Measurements from ENCODE around the gene TGIF2. TPM values are rescaled to one million over a fixed set of nuclear protein-coding genes. Genes with fewer than 3 reads are reported as not detected.
"Not testable (repeated sequence)": the region's sequence is repeated elsewhere in the genome, so short reads cannot be mapped to it uniquely, and the experiment has no call there.

The TGIF2 gene
- polyA plus RNA-seq, 3 donors = 60.7 to 66.4 (median 65.5) TPM

DNA sequence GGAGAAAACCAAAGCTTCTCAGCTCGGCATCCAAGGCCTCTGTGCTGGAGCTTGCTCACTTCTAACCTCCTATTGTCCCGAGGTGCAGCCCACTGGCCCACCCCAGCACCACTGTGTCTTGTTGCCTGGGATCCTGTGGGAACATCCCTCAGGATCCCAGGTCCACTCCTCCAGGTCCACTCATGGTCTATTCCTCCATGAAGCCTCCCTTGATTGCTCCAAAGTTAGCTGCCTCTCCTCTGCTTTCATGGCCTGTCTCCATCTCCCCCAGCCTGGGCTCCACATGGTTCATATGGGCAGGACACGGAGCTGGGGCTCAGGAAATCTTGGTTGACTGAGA is 58.7 kb downstream of the TGIF2 start:
- no peak for DNase-seq (ENCODE audit: extremely low read depth in 1 of 11, low read depth in 9 of 11, low spot score in 4 of 11)

DNA sequence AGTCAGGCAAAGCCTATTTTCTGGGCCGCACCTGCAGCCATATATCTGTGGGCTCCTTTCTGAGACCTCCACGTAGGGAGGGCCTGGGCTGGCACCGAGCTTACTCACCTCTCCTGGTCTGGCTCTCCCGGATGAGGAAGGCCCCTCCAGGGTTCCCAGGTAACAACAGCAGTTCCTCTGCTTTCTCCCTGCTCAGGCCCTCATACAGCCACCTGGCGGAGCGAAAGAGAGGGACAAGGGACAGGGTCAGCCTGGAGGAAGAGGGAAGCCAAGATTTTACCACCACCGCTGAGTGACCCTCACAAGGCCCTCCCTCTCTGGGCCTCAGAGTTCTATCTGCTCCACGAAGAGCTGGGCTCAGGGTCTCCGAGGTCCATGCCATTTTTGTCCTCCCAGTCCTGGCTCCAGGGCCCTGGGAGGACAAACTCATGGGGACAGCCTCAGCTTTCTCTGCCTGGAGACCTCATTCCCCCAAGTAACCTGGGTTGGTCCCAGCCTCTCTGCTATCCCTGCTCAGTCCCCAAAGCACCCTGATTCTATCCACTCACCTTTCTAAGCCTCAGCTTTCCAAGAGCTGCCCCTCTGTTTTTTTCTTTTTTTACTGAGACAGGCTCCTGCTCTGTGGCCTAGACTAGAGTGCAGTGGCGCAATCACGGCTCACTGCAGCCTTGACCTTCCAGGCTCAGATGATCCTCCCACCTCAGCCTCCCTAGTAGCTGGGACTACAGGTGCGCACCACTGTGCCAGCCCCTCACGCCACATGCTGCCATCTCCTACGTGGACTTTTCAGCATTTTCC is 59.3 kb downstream of the TGIF2 start:
- DNase-seq (ENCODE audit: extremely low read depth in 1 of 11, low read depth in 9 of 11, low spot score in 4 of 11) = no peak

GRCh38 chr20:36633285-36633772 is 59.9 kb downstream of the TGIF2 start:
- no peak for DNase-seq (ENCODE audit: extremely low read depth in 1 of 11, low read depth in 9 of 11, low spot score in 4 of 11)

DNA sequence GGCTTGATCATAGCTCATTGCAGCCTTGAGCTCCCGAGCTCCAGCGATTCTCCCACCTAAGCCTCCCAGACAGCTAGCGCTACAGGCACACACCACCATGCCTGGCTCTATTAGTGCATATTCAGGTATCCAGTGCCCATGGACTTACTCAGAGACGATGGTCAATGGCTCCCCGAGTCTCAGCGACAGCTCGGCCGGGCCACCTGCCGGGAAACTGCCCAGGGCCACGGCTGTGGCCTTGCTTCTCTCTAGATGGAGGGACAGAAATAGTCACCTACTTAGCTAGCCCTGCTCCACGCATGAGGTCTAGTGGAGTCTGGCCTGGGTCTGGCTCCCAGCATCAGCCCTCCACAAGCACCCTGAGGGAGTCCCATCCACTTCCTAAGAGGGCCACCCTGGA is 60.9 kb downstream of the TGIF2 start:
- DNase-seq (ENCODE audit: extremely low read depth in 1 of 11, low read depth in 9 of 11, low spot score in 4 of 11) = no peak

DNA sequence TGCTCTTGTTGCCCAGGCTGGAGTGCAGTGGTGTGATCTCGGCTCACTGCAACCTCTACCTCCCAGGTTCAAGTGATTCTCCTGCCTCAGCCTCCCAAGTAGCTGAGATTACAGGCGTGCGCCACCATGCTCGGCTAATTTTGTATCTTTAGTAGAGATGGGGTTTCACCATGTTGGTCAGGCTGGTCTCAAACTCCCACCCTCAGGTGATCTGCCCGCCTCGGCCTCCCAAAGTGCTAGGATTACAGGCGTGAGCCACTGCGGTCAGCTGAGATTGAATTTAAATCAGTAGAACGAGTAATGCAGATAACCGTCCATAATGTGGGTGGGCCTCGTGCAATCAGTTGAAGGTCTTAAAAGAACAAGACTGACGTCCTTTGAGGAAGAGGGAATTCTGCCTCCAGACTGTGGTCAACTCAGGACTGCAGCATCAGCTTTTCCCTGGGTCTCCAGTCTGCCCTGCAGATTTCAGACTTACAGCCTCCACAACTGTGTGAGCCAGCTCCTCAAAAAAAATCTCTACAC is 65.5 kb downstream of the TGIF2 start:
- DNase-seq (ENCODE audit: extremely low read depth in 1 of 11, low read depth in 9 of 11, low spot score in 4 of 11) = not testable (repeated sequence)

DNA sequence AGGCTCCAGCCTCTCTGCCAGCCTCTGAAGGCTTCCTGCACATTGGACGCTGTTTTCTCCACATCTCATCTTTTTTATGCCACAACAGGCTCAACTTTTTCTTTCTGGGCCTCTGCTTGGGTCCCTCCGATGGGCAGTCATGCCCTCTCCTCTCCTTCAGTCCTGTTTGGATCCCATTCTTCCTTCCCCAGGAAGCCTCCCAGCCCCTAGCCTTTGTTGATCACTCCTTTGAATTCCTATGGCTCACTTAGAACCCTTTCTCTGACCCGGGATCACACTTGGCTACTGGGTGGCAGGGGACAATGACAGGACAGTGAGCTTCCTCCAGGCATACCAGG is 68.1 kb downstream of the TGIF2 start:
- no peak for DNase-seq (ENCODE audit: extremely low read depth in 1 of 11, low read depth in 9 of 11, low spot score in 4 of 11)

- DNase-seq (ENCODE audit: extremely low read depth in 1 of 11, low read depth in 9 of 11, low spot score in 4 of 11) = no peak
Measured at GRCh38 chr20:36642136-36642535, 68.7 kb downstream of the TGIF2 start.

Other genes starting within 250 kb of the TGIF2 start
- 100 to 1,000 TPM; 195 to 247 (median 220) TPM for gene MYL9, start 32.1 kb upstream of the TGIF2 start, polyA plus RNA-seq (ENCODE audit: insufficient read length in 3 of 3)
- gene RAB5IF, start 32.2 kb downstream of the TGIF2 start, polyA plus RNA-seq (ENCODE audit: insufficient read length in 3 of 3) = 10 to 100 TPM; 55.5 to 67.2 (median 62.4) TPM
- under 1 TPM; 0.53 to 0.62 (median 0.55) TPM for gene SLA2, start 72.6 kb downstream of the TGIF2 start, polyA plus RNA-seq (ENCODE audit: insufficient read length in 3 of 3)
- gene NDRG3, start 172.5 kb downstream of the TGIF2 start, polyA plus RNA-seq (ENCODE audit: insufficient read length in 3 of 3) = 10 to 100 TPM; 30.9 to 34.9 (median 31.5) TPM
- gene DSN1, start 200.2 kb downstream of the TGIF2 start, polyA plus RNA-seq (ENCODE audit: insufficient read length in 3 of 3) = 10 to 100 TPM; 18.9 to 23.1 (median 19.5) TPM